GM12878 (cell line): ENCODE data around the gene ALDH1A1. TPM values are rescaled to one million over a fixed set of nuclear protein-coding genes. Genes with fewer than 3 reads are reported as not detected.

Source experiments
- ATAC-seq: fragments of 200-7000 bp; cut with Tn5 transposase; 3 replicates; pipeline ENCODE4 v1.9.1; 2020; ENCODE audit warnings: mild to moderate bottlenecking, moderate library complexity
- BruUV-seq: library from RNA; stranded (reverse); fragments of 400-500 nt; replicated peaks from 2 replicates; lab custom pipeline; 2021; lab: Mats Ljungman, UMichigan
- CTCF ChIA-PET: fragments of 300-600 bp; sonication (Branson Sonifier 250); formaldehyde crosslinking; extraction: SDS; loops from one replicate; lab custom pipeline; 2021; ENCODE audit warnings: inconsistent platforms; lab: Yijun Ruan, JAX
- POLR2A ChIA-PET: fragments of 350-600 bp; formaldehyde crosslinking; extraction: SDS; loops from one replicate; lab custom pipeline; 2021; ENCODE audit warnings: inconsistent platforms; lab: Charles Lee
- RAD21 ChIA-PET: fragments of 300-600 bp; sonication (Branson Sonifier 250); formaldehyde crosslinking; loops from one replicate; lab custom pipeline; 2023; ENCODE audit warnings: antibody characterized with exemption; ENCODE audit not compliant: unreplicated experiment; lab: Charles Lee
- SMC1A ChIA-PET: fragments of 300-600 bp; sonication (Branson Sonifier 250); formaldehyde crosslinking; loops from one replicate; lab custom pipeline; 2023; ENCODE audit not compliant: unreplicated experiment, uncharacterized antibody; lab: Charles Lee
- DNase-seq: peaks from one replicate; pipeline ENCODE4 v3.0.0-alpha.2; 2011; ENCODE audit warnings: low read depth, low spot score
- FAIRE-seq: peaks from 3 replicates; lab custom pipeline; 2011; peaks lifted over from hg19 to GRCh38; lab: Jason Lieb, UNC
- H2AFZ ChIP-seq: 2 replicates; pipeline ENCODE4 v1.6.0; 2011; ENCODE audit warnings: low read depth, low read length, control low read depth; ENCODE audit not compliant: control insufficient read depth
- H3K27ac ChIP-seq: 2 replicates; pipeline ENCODE4 v1.5.1; 2011; ENCODE audit warnings: control low read depth; ENCODE audit not compliant: control insufficient read depth, insufficient read depth
- H3K27me3 ChIP-seq, 2 experiments: replicated peaks in 1 of 2; 2 replicates each; pipeline versions ENCODE4 v1.6.0 to v1.6.1; 2011; ENCODE audit warnings: low read length in 1 of 2; ENCODE audit not compliant: control insufficient read depth in 2 of 2, insufficient read depth in 2 of 2
- H3K36me3 ChIP-seq, 2 experiments: 2 replicates each; pipeline ENCODE4 v1.5.1; 2011; ENCODE audit warnings: low read length in 1 of 2; ENCODE audit not compliant: control insufficient read depth in 2 of 2, insufficient read depth in 2 of 2
- H3K4me1 ChIP-seq: 2 replicates; pipeline ENCODE4 v1.6.1; 2011; ENCODE audit warnings: mild to moderate bottlenecking, low read length, moderate library complexity, mixed read lengths; ENCODE audit not compliant: control insufficient read depth, insufficient read depth
- H3K4me2 ChIP-seq: 2 replicates; pipeline ENCODE4 v1.6.0; 2011; ENCODE audit warnings: control low read depth; ENCODE audit not compliant: control insufficient read depth, insufficient read depth
- H3K4me3 ChIP-seq: fragments of 200-600 bp; sonication (generic); 2 replicates; pipeline ENCODE4 v1.5.1; 2016
- H3K79me2 ChIP-seq: 2 replicates; pipeline ENCODE4 v1.6.0; 2011; ENCODE audit warnings: low read length; ENCODE audit not compliant: control insufficient read depth, insufficient read depth
- H3K9ac ChIP-seq: 2 replicates; pipeline ENCODE4 v1.8.0; 2011; ENCODE audit warnings: low read length, control low read depth, mixed read lengths; ENCODE audit not compliant: control insufficient read depth, insufficient read depth
- H3K9me3 ChIP-seq: replicated peaks from 3 replicates; pipeline ENCODE4 v1.5.1; 2011; ENCODE audit warnings: mild to moderate bottlenecking, low read length; ENCODE audit not compliant: control insufficient read depth, insufficient read depth
- H4K20me1 ChIP-seq: 2 replicates; pipeline ENCODE4 v1.6.0; 2011; ENCODE audit not compliant: control insufficient read depth, insufficient read depth
- EP300 ChIP-seq, 2 experiments: fragments of 150-350 bp in 1 of 2; IDR thresholded peaks; 2 replicates each; pipeline ENCODE4 v1.6.1; 2011 to 2012; ENCODE audit warnings: low read depth in 2 of 2, low read length in 2 of 2, borderline replicate concordance in 1 of 2, improper control_type of control experiment in 1 of 2, inconsistent platforms in 1 of 2; ENCODE audit not compliant: control insufficient read depth in 1 of 2
- FOS ChIP-seq: IDR thresholded peaks from 3 replicates; pipeline ENCODE4 v1.6.1; 2011; ENCODE audit warnings: borderline replicate concordance; ENCODE audit not compliant: insufficient read length; ENCODE audit errors: extremely low read depth
- IRF3 ChIP-seq: fragments of 450-650 bp; IDR thresholded peaks from 2 replicates; pipeline ENCODE4 v1.6.1; 2014; ENCODE audit warnings: mild to moderate bottlenecking
- NFXL1 ChIP-seq: fragments of 450-650 bp; IDR thresholded peaks from 2 replicates; pipeline ENCODE4 v1.6.1; 2017; ENCODE audit warnings: antibody characterized with exemption, mild to moderate bottlenecking, borderline replicate concordance
- PRDM15 ChIP-seq: fragments of 450-650 bp; formaldehyde crosslinking; IDR thresholded peaks from 2 replicates; pipeline ENCODE4 v1.4.0; 2020; ENCODE audit warnings: mild to moderate bottlenecking, moderate library complexity
- STAT1 ChIP-seq: fragments of 450-650 bp; conservative IDR thresholded peaks from 2 replicates; pipeline ENCODE4 v1.6.1; 2014; ENCODE audit warnings: antibody characterized with exemption, mild to moderate bottlenecking
- WGBS: methylation state at CpG from one replicate; pipeline ENCODE4 v1.1.6; 2016; ENCODE audit warnings: low lambda C conversion rate; ENCODE audit not compliant: insufficient replicate concordance, insufficient coverage; ENCODE audit errors: missing lambda C conversion rate; 5-methylcytosine and 5-hydroxymethylcytosine counted together
- in situ Hi-C: fragments of 300-500 bp; cut with MboI; formaldehyde crosslinking; loops from 9 replicates; pipeline ENCODE4 v1.14.3; 2018; ENCODE audit warnings: mixed read lengths
- intact Hi-C: fragments of 100-400 bp; cut with micrococcal nuclease; formaldehyde crosslinking; loops from one replicate; pipeline ENCODE4 v1.14.2; 2022; ENCODE audit not compliant: unreplicated experiment
- polyA plus RNA-seq, 11 experiments: library from polyadenylated mRNA; depleted of rRNA in 4 of 11; unstranded in 6 of 11; stranded (reverse) in 5 of 11; fragments of >200 nt; fragmentation: Nextera tagmentation in 4 of 11; fragmentation: Illumina TruSeq in 1 of 11; extraction: Ambion mirVana in 4 of 11; extraction: Trizol in 1 of 11; gene quantifications; 1 replicate in 1 of 11; 2 replicates in 10 of 11; pipeline versions ENCODE4 v1.2.1 to v1.2.3, GENCODE V29; 2011 to 2016; ENCODE audit warnings: inconsistent platforms in 2 of 11, missing spikeins in 2 of 11, low read depth in 1 of 11
- total RNA-seq, 4 experiments: library from RNA; depleted of rRNA in 3 of 4; stranded (reverse); fragments of >200 nt in 3 of 4; fragmentation: Illumina TruSeq in 1 of 4; extraction: Trizol in 1 of 4; gene quantifications; 2 replicates each; pipeline versions ENCODE4 v1.2.1 to v1.2.3, GENCODE V29; 2013 to 2021

Gene ALDH1A1
- total and polyA plus RNA-seq, 10 of the 15 experiments (the other 5 are each of a cell fraction or from before 2014, with no cell fraction given) = 0.03 to 0.54 TPM; not detected in 8

GRCh38 chr9:72913382-72914009, 39.4 kb downstream of the ALDH1A1 start:
- no peak overlapping the region for H2AFZ ChIP-seq
- no peaks in the 10 kb centered on the region for H3K79me2 ChIP-seq
- H3K4me3 ChIP-seq = no peak overlapping the region
- no peaks in the 10 kb centered on the region for H3K9me3 ChIP-seq
- no TSS peak for BruUV-seq
- ATAC-seq = no peak
- SMC1A ChIA-PET = no interaction called here
- H3K4me1 ChIP-seq = no peaks in the 10 kb centered on the region
- DNase-seq = no peak
- no peak for FAIRE-seq
- RAD21 ChIA-PET = no interaction called here
- WGBS = 39% methylated on average over 4 of the region's 4 CpGs
- intact Hi-C loops (no loop called here), in situ Hi-C loops (no loop called here)
- no peak for TF ChIP-seq EP300 (IDR thresholded peaks at IDR 0.05; ENCODE audit: borderline replicate concordance in 1 of 2, control insufficient read depth in 1 of 2, low read depth in 2 of 2, low read length in 2 of 2)
- no peak for TF ChIP-seq FOS
- no peak for TF ChIP-seq NFXL1
- no peak overlapping the region for H3K9ac ChIP-seq
- no peak overlapping the region for H3K27ac ChIP-seq
- H3K36me3 ChIP-seq = no peaks in the 10 kb centered on the region
- POLR2A ChIA-PET = no interaction called here
- H3K27me3 ChIP-seq = no peaks in the 10 kb centered on the region
- H3K4me2 ChIP-seq = no peak overlapping the region
- CTCF ChIA-PET = interaction anchor here (0.7 kb wide), 1 partner anchor 29 kb away, joined by 3 read pairs; no protein-coding TSS in a partner anchor
- no peaks in the 10 kb centered on the region for H4K20me1 ChIP-seq

- no peaks in the 10 kb centered on the region for H3K9me3 ChIP-seq
- RAD21 ChIA-PET = no interaction called here
- 31% methylated on average over 7 of the region's 7 CpGs for WGBS
- FAIRE-seq (no peak), ATAC-seq (no peak), DNase-seq (no peak)
- H2AFZ ChIP-seq = no peak overlapping the region
- BruUV-seq = no TSS peak
- H3K4me1 ChIP-seq = no peaks in the 10 kb centered on the region
- POLR2A ChIA-PET = no interaction called here
- in situ Hi-C loops (no loop called here), intact Hi-C loops (no loop called here)
- no peaks in the 10 kb centered on the region for H3K79me2 ChIP-seq
- no peaks in the 10 kb centered on the region for H3K36me3 ChIP-seq
- no peak overlapping the region for H3K9ac ChIP-seq
- CTCF ChIA-PET = interaction anchor here (0.7 kb wide), 1 partner anchor 28 kb away, joined by 3 read pairs; no protein-coding TSS in a partner anchor
- no peaks in the 10 kb centered on the region for H4K20me1 ChIP-seq
- no peak overlapping the region for H3K4me2 ChIP-seq
- H3K4me3 ChIP-seq = no peak overlapping the region
- SMC1A ChIA-PET = no interaction called here
- no peaks in the 10 kb centered on the region for H3K27me3 ChIP-seq
- no peak overlapping the region for H3K27ac ChIP-seq
- no peak for TF ChIP-seq IRF3
- no peak for TF ChIP-seq PRDM15 (CRISPR knock-in tag)
- no peak for TF ChIP-seq STAT1
Measured at GRCh38 chr9:72912476-72913381, 40.1 kb downstream of the ALDH1A1 start.
